Subcutaneous adipose tissue (tissue), 4 donors: Measurements from ENCODE around the gene PPP1R3A. TPM values are rescaled to one million over a fixed set of nuclear protein-coding genes. Genes with fewer than 3 reads are reported as not detected.

ENCODE experiments used
- total RNA-seq, 4 donors: library from RNA; depleted of rRNA; stranded (reverse); fragments of >200 nt; gene quantifications; one replicate each; pipeline ENCODE4 v1.1.0, GENCODE V29; 2016
- TF ChIP-seq, protein P1 (sequence below): fragments of 450-650 bp; IDR thresholded peaks from one replicate; pipeline ENCODE4 v1.5.1; 2016; ENCODE audit warnings: low read depth, mild to moderate bottlenecking, control low read depth, antibody characterized with exemption, moderate library complexity

The PPP1R3A gene, protein sequence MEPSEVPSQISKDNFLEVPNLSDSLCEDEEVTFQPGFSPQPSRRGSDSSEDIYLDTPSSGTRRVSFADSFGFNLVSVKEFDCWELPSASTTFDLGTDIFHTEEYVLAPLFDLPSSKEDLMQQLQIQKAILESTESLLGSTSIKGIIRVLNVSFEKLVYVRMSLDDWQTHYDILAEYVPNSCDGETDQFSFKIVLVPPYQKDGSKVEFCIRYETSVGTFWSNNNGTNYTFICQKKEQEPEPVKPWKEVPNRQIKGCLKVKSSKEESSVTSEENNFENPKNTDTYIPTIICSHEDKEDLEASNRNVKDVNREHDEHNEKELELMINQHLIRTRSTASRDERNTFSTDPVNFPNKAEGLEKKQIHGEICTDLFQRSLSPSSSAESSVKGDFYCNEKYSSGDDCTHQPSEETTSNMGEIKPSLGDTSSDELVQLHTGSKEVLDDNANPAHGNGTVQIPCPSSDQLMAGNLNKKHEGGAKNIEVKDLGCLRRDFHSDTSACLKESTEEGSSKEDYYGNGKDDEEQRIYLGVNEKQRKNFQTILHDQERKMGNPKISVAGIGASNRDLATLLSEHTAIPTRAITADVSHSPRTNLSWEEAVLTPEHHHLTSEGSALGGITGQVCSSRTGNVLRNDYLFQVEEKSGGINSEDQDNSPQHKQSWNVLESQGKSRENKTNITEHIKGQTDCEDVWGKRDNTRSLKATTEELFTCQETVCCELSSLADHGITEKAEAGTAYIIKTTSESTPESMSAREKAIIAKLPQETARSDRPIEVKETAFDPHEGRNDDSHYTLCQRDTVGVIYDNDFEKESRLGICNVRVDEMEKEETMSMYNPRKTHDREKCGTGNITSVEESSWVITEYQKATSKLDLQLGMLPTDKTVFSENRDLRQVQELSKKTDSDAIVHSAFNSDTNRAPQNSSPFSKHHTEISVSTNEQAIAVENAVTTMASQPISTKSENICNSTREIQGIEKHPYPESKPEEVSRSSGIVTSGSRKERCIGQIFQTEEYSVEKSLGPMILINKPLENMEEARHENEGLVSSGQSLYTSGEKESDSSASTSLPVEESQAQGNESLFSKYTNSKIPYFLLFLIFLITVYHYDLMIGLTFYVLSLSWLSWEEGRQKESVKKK
- total RNA-seq, result not detected

DNA sequence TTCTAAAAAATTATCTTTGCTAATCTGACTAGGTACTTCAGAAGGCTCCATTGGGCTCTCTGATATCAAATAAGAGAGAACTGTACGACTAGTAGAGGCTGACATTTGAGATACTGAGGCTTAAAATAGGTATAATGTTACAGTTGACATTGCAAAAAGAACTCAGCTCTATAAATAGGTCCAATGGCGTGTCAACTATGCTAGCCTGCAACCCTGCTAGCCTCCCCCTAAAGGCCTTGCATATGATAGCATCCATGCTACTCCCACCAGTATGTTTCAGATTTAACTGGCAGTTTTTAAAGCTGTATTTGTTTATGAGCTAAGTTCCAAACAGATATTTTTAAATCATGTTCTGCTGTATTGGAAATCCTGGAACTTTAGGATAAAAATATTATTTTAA lies at the start of gene PPP1R3A:
Gene PPP1R3A, minus strand, starts transcription at position 64 of the 400 bp plus-strand sequence. Its CDS starts 13 bp downstream, at position 51.
- TF ChIP-seq, protein P1, sequence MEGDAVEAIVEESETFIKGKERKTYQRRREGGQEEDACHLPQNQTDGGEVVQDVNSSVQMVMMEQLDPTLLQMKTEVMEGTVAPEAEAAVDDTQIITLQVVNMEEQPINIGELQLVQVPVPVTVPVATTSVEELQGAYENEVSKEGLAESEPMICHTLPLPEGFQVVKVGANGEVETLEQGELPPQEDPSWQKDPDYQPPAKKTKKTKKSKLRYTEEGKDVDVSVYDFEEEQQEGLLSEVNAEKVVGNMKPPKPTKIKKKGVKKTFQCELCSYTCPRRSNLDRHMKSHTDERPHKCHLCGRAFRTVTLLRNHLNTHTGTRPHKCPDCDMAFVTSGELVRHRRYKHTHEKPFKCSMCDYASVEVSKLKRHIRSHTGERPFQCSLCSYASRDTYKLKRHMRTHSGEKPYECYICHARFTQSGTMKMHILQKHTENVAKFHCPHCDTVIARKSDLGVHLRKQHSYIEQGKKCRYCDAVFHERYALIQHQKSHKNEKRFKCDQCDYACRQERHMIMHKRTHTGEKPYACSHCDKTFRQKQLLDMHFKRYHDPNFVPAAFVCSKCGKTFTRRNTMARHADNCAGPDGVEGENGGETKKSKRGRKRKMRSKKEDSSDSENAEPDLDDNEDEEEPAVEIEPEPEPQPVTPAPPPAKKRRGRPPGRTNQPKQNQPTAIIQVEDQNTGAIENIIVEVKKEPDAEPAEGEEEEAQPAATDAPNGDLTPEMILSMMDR, result no peak

DNA sequence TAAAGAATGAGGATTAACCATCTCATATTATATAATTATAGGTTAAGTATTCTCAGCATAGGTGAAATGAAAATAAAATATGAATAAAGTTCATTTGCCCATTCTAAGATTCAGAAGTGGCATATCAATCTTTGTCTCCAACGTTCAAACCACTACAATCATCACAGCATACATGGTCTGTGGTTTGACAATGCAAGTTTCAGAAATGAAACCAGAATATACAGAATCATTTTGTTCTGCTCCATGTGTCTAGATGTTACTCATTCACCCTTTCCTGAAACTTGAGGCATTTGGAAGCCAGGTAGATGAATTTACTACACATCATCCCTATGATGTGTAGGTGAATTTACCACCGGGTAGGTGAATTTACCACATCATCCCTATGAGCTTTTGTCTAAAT lies 44.5 kb upstream of the PPP1R3A start:
- TF ChIP-seq, protein P1, result no peak

DNA sequence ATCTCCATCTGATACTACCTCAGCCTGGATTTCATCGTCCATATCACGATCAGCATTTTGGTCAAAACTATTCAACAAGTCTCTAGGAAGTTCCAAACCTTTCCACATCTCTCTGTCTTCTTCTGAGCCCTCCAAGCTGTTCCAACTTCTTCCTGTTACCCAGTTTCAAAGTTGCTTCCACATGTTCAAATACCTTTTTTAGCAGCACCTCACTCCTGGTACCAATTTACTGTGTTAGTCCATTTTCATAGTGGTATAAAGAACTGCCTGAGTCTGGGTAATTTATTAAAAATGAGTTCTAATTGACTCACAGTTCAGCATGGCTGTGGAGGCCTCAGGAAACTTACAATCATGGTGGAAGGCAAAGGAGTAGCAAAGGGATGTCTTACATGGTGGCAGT lies 41.1 kb upstream of the PPP1R3A start:
- TF ChIP-seq, protein P1, result no peak

DNA sequence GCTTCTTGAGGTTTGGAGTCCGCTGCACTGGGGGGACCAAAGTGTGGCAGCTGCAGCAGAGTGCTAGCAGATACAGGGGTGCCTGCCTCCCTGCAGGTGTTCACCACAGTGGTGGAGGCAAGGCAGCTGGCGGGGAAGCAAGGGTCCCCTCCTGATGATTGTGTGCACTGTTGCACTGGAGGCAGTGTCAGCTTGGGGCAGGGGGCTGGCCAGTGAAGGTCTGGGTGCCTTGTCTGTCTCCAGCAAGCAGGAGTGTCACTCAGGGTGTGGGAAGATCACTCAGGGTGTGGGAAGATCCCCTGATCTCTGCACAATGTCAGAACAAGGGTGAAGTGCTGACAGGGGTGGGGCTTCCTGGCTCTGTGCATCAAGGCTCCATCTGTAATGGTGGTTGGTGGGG lies 36.3 kb upstream of the PPP1R3A start:
- TF ChIP-seq, protein P1, result no peak

DNA sequence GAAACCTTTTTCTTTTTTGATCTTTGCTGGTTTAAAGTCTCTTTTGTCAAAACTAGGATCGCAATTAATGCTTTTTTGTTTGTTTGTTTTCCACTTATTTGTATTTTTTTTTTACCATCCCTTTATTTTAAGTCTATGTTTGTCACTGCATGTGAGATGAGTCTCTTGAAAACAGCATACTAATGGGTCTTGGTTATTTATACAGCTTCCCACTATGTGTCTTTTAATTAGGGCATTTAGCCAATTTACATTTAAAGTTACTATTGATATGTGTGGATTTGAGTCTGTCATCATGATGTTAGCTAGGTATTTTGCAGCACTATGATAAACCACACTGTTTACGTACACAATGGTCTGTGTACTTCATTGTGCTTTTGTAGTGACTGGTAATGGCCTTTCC lies 34.7 kb upstream of the PPP1R3A start:
- TF ChIP-seq, protein P1, result no peak

DNA sequence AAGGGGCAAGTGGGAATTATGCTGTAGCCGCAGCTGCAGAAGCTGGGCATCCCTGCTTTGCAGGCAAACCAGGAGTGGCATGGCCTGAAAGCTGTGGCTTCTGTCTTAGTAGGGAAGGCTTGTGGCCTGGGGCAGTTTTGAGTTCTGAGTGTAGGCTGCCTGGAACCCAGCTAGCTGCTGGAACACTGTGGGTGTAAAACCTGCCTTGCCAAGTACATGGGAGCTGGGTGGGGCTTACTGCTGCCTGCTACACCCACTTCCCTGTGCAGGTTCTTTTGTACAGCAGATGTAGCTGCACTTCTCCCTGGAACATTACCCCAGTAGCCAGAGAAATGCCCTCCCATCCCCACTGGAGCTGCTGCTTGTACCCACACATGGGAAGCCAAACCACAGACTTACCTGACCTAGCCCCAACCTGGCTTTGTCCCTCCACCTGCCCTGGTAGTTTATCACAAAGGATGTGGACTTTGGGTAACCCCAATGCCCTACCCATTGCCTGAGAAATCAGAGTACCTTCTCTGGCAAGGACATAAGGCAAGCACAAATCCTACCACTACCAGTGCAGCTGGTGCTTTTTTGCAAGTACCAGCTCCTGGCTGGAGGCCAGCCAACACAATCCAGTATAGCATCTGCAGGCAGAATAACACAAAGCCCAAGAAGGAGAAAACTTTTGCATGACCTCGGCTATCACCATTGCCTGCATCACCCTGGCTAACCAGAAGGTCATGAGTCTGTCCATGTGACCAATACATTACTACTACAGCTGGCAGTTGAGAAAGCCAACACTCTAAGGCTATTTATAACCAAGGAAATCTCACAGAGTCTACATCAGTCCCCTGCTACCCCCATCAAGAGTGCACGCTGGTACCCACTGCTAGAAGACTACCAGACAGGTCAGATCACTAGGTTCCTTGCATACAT lies 26.5 kb upstream of the PPP1R3A start:
- TF ChIP-seq, protein P1, result no peak
